ENCODE measurements around the gene ATP10D.

The ATP10D gene

GRCh38 chr4:47485047-47485692 is at the start of gene ATP10D:
ATP10D (plus strand) TSS chr4:47485275; CDS start chr4:47512541, 27,266 bp downstream.
- peak; percentile 70 to 76 for DNase-seq (ENCODE audit: low read depth in 2 of 2)

- no peak for DNase-seq (ENCODE audit: low read depth in 2 of 2)
These were observed 42.1 kb upstream of the ATP10D start for GRCh38 chr4:47442980-47443379.

- DNase-seq (ENCODE audit: low read depth in 2 of 2): no peak
These were observed 41.0 kb upstream of the ATP10D start for GRCh38 chr4:47444031-47444430.

GRCh38 chr4:47451657-47452056 is 33.4 kb upstream of the ATP10D start:
- DNase-seq (ENCODE audit: low read depth in 2 of 2): peak; percentile 35 to 42

- DNase-seq (ENCODE audit: low read depth in 2 of 2): no peak
These were observed 22.3 kb upstream of the ATP10D start for GRCh38 chr4:47462799-47463234.

GRCh38 chr4:47463235-47463956 is 21.7 kb upstream of the ATP10D start, which contains the start of gene COMMD8:
COMMD8 (minus strand) TSS chr4:47463702; CDS start chr4:47463651, 51 bp downstream.
- DNase-seq (ENCODE audit: low read depth in 2 of 2): peak; percentile 86

- no peak for DNase-seq (ENCODE audit: low read depth in 2 of 2)
These were observed 20.1 kb upstream of the ATP10D start for GRCh38 chr4:47465004-47465403.

GRCh38 chr4:47466056-47466785 is 18.9 kb upstream of the ATP10D start:
- DNase-seq (ENCODE audit: low read depth in 2 of 2): no peak

- no peak for DNase-seq (ENCODE audit: low read depth in 2 of 2)
These were observed 16.2 kb upstream of the ATP10D start for GRCh38 chr4:47468706-47469365.

- DNase-seq (ENCODE audit: low read depth in 2 of 2): no peak
These were observed 15.1 kb upstream of the ATP10D start for GRCh38 chr4:47469951-47470350.

- no peak for DNase-seq (ENCODE audit: low read depth in 2 of 2)
These were observed 14.0 kb upstream of the ATP10D start for GRCh38 chr4:47471064-47471463.

GRCh38 chr4:47471591-47471990 is 13.5 kb upstream of the ATP10D start:
- DNase-seq (ENCODE audit: low read depth in 2 of 2): no peak

GRCh38 chr4:47473141-47473750 is 11.8 kb upstream of the ATP10D start:
- no peak for DNase-seq (ENCODE audit: low read depth in 2 of 2)

- DNase-seq (ENCODE audit: low read depth in 2 of 2): no peak
These were observed 10.3 kb upstream of the ATP10D start for GRCh38 chr4:47474799-47475198.

GRCh38 chr4:47475411-47475810 is 9.7 kb upstream of the ATP10D start:
- no peak for DNase-seq (ENCODE audit: low read depth in 2 of 2)

GRCh38 chr4:47478804-47479203 is 6.3 kb upstream of the ATP10D start:
- no peak for DNase-seq (ENCODE audit: low read depth in 2 of 2)

- DNase-seq (ENCODE audit: low read depth in 2 of 2): no peak
These were observed 2.7 kb upstream of the ATP10D start for GRCh38 chr4:47482326-47482725.

GRCh38 chr4:47483745-47484144 is 1.3 kb upstream of the ATP10D start:
- no peak for DNase-seq (ENCODE audit: low read depth in 2 of 2)

- DNase-seq (ENCODE audit: low read depth in 2 of 2): no peak
These were observed 907 bp upstream of the ATP10D start for GRCh38 chr4:47484168-47484567.

GRCh38 chr4:47485768-47486167 is 693 bp downstream of the ATP10D start:
- no peak for DNase-seq (ENCODE audit: low read depth in 2 of 2)

- DNase-seq (ENCODE audit: low read depth in 2 of 2): no peak
These were observed 1.2 kb downstream of the ATP10D start for GRCh38 chr4:47486231-47486673.
